ENCODE measurements around the gene AMER2. TPM values are rescaled to one million over a fixed set of nuclear protein-coding genes. Genes with fewer than 3 reads are reported as not detected.

Gene AMER2
- total and polyA plus RNA-seq, 7 donors = 0.09 to 2.4 (median 1.1) TPM; not detected in 2

- intact Hi-C loops (cut with DNase I) = no loop called here
- 51 to 65% methylated on average over 3 of the region's 3 CpGs for WGBS, 2 donors
- Histone ChIP-seq H3K36me3 (no peaks in the 10 kb centered on the region), H3K27me3 (peaks cover 0 to 4% (median 0%) of the 10 kb centered on the region in 3 donors), H3K4me1 (no peaks in the 10 kb centered on the region), H3K4me3 (no peak overlapping the region), H3K9me3 (no peaks in the 10 kb centered on the region), H3K27ac (no peak overlapping the region)
- no peak for TF ChIP-seq POLR2AphosphoS5 (IDR thresholded peaks at IDR 0.05)
- no peak for TF ChIP-seq CTCF (IDR thresholded peaks at IDR 0.05)
- TF ChIP-seq POLR2A (IDR thresholded peaks at IDR 0.05) = no peak
- TF ChIP-seq EP300 (IDR thresholded peaks at IDR 0.05) = no peak
- DNase-seq = no peak
Observed at GRCh38 chr13:25116044-25116443, 56.0 kb downstream of the AMER2 start.

- H3K36me3 ChIP-seq = no peaks in the 10 kb centered on the region
- 25 to 29% methylated on average over 3 of the region's 3 CpGs for WGBS, 2 donors
Observed at GRCh38 chr13:25114220-25114619, 57.9 kb downstream of the AMER2 start.

GRCh38 chr13:25112695-25113255, 59.3 kb downstream of the AMER2 start:
- Histone ChIP-seq H3K4me3 (no peak overlapping the region), H3K4me1 (no peaks in the 10 kb centered on the region), H3K9me3 (no peaks in the 10 kb centered on the region), H3K27ac (no peak overlapping the region), H3K27me3 (peaks cover 0 to 4% (median 0%) of the 10 kb centered on the region in 3 donors), H3K36me3 (no peaks in the 10 kb centered on the region)
- TF ChIP-seq CTCF (IDR thresholded peaks at IDR 0.05) = no peak
- no peak for TF ChIP-seq POLR2AphosphoS5 (IDR thresholded peaks at IDR 0.05)
- intact Hi-C loops (cut with DNase I) = loop anchor here (5.0 kb wide), 1 partner anchor 105 kb away; no protein-coding TSS in a partner anchor
- WGBS, 2 donors = 51 to 66% methylated on average over 3 of the region's 3 CpGs
- DNase-seq = no peak

More at GRCh38 chr13:25114220-25114619, 57.9 kb downstream of the AMER2 start:
- Histone ChIP-seq H3K27me3 (peaks cover 0 to 4% (median 0%) of the 10 kb centered on the region in 3 donors), H3K4me3 (no peak overlapping the region), H3K9me3 (no peaks in the 10 kb centered on the region), H3K4me1 (no peaks in the 10 kb centered on the region), H3K27ac (no peak overlapping the region)
- peak; percentile 75 for DNase-seq
- intact Hi-C loops (cut with DNase I) = loop anchor here (5.0 kb wide), 1 partner anchor 107 kb away; no protein-coding TSS in a partner anchor
- TF ChIP-seq EP300 (IDR thresholded peaks at IDR 0.05) = no peak
- TF ChIP-seq CTCF (IDR thresholded peaks at IDR 0.05) = peak in 3 of 4 experiments; percentile 42 to 69 (median 50)

Small RNA genes within 50 kb of the gene (small RNA-seq; reads per million reads assigned to genes)
- 0 reads per million in 3 donors for gene AL359757.1
- 0 reads per million in 3 donors for gene AL359757.2

Other genes starting within 250 kb of the AMER2 start
- under 1 TPM in 2 of 4 donors, not detected in 2; under 0.01 to 0.16 TPM for gene PABPC3, start 76.2 kb downstream of the AMER2 start, total RNA-seq
- under 1 TPM in 1 of 3 donors, not detected in 2; 0.10 TPM for gene PABPC3, start 76.2 kb downstream of the AMER2 start, polyA plus RNA-seq
- gene MTMR6, start 115.2 kb upstream of the AMER2 start, total RNA-seq = 10 to 100 TPM; 21.6 to 33.1 (median 29.9) TPM
- gene MTMR6, start 115.2 kb upstream of the AMER2 start, polyA plus RNA-seq = 10 to 100 TPM in 2 of 3 donors, 1 to 10 TPM in 1; 8.9 to 10.4 (median 10.2) TPM
- 10 to 100 TPM; 30.3 to 50.3 (median 34.1) TPM for gene NUP58, start 129.3 kb upstream of the AMER2 start, total RNA-seq
- 10 to 100 TPM; 10.2 to 17.6 (median 13.0) TPM for gene NUP58, start 129.3 kb upstream of the AMER2 start, polyA plus RNA-seq
- gene ATP8A2, start 199.7 kb upstream of the AMER2 start, total RNA-seq = 1 to 10 TPM; 1.2 to 2.2 (median 1.3) TPM
- gene ATP8A2, start 199.7 kb upstream of the AMER2 start, polyA plus RNA-seq = under 1 TPM in 2 of 3 donors, not detected in 1; under 0.01 to 0.69 TPM

Data from sigmoid colon (tissue), 7 donors.